Ectodermal cell (in vitro differentiated cells): ENCODE data around the gene TARBP1.

Experiments used
- H3K27ac ChIP-seq: 2 replicates; pipeline ENCODE4 v1.7.0; 2013; ENCODE audit warnings: mild to moderate bottlenecking, low read depth, low read length; ENCODE audit not compliant: insufficient read depth, poor library complexity, severe bottlenecking
- H3K27me3 ChIP-seq: 2 replicates; pipeline ENCODE4 v1.7.0; 2013; ENCODE audit warnings: mild to moderate bottlenecking, low read length; ENCODE audit not compliant: insufficient read depth, control insufficient read depth, poor library complexity, severe bottlenecking
- H3K36me3 ChIP-seq: one replicate; pipeline ENCODE4 v1.7.0; 2013; ENCODE audit warnings: low read length; ENCODE audit not compliant: control insufficient read depth, insufficient read depth
- H3K4me1 ChIP-seq: one replicate; pipeline ENCODE4 v1.7.0; 2013; ENCODE audit warnings: low read length; ENCODE audit not compliant: control insufficient read depth, insufficient read depth
- H3K4me3 ChIP-seq: 2 replicates; pipeline ENCODE4 v1.7.0; 2013; ENCODE audit warnings: low read depth, low read length, control low read depth; ENCODE audit not compliant: insufficient read depth
- H3K9me3 ChIP-seq: 2 replicates; pipeline ENCODE4 v1.7.0; 2013; ENCODE audit warnings: mild to moderate bottlenecking, low read length, moderate library complexity; ENCODE audit not compliant: control insufficient read depth
- WGBS, 2 experiments: methylation state at CpG; one replicate each; pipeline ENCODE4 v1.1.7; 2013; ENCODE audit warnings: missing lambda C conversion rate in 2 of 2; 5-methylcytosine and 5-hydroxymethylcytosine counted together

TARBP1 gene

DNA sequence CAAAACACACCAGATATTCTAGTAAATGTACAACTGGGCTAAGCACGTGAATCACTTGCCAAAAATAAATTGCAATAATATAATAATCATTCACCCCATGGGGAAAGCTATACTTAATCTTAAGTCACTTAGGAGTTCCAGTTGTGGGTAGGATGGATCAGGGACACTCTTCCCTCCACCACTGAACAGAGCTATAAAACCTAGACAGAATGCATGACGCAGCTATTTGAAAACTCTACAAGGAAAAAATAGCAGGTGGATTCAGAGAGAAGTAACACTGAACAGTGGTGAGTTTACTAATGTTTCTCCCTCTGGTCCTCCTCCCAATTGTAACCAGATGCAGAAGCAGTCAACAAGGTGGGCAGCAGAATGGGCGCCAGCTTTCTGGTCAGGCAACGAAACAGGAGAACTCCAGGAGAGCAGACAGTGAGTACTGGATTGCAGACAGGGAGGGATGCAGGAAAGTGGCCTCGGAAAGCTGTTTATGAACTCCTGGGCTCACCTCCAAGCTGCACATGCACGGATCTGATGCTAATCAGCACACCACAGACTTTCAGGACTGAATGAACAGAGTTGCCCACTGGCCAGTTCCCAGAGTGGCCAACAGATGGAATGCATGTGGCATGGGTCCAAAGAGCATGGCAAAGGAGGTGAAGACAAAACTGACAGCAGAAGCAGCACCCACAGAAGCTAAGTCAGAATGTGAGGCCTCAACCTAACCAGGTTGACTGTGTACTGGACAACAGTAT is 41.4 kb downstream of the TARBP1 start:
- Histone ChIP-seq H3K9me3 (peaks cover 3% of the 10 kb centered on the region), H3K4me3 (no peak overlapping the region), H3K27ac (no peak overlapping the region), H3K4me1 (no peaks in the 10 kb centered on the region), H3K27me3 (no peaks in the 10 kb centered on the region), H3K36me3 (peaks cover 17% of the 10 kb centered on the region)
- WGBS, 2 experiments, result 92 to 97% methylated on average over 5 to 6 of the region's 6 CpGs

DNA sequence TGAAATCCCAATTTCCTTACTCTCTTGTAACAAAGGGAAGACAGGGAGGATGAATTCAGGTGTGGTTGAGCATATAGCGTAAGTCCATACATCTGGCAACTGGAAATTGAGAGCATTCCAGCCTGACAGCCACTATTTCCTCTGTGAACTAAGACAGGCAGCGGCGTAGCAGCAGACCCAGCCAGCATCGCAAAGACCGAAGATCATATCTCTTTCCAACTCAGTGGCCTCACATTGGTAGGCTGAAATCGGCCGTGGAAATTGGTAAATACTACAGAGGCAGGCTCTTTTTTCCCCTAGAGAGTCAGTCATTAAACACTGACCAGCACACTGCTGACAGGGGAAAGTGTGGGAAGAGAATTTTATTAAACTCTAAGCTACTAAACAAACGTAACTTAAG is 43.4 kb downstream of the TARBP1 start:
- Histone ChIP-seq H3K4me1 (no peaks in the 10 kb centered on the region), H3K4me3 (no peak overlapping the region), H3K27ac (no peak overlapping the region), H3K36me3 (peaks cover 11% of the 10 kb centered on the region), H3K9me3 (peaks cover 3% of the 10 kb centered on the region), H3K27me3 (no peaks in the 10 kb centered on the region)
- WGBS, 2 experiments, result 92 to 97% methylated on average over 7 of the region's 8 CpGs

DNA sequence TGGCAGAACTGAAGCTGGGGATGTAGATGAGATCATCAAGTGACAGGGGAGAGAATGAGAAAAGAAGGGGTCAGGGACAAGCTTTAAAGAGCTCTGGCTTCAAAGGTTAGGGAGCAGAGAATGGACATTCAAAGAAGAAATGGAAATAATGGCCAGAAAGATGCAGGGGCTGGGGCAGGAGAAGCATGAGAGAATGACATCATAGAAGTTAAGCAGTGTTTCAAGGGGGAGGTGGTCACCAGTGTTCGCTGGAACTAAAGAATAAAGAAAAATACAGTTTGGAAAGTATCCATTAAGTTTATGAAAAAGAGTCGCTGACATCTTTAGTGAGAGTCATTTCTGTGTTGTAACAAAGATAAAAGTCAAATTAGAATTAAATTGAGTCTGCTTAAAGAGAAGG is 44.3 kb downstream of the TARBP1 start:
- Histone ChIP-seq H3K4me1 (no peaks in the 10 kb centered on the region), H3K27me3 (no peaks in the 10 kb centered on the region), H3K4me3 (no peak overlapping the region), H3K27ac (no peak overlapping the region), H3K9me3 (peaks cover under 1% of the 10 kb centered on the region), H3K36me3 (peaks cover 9% of the 10 kb centered on the region)
- 91 to 92% methylated on average over 2 of the region's 2 CpGs for WGBS, 2 experiments

DNA sequence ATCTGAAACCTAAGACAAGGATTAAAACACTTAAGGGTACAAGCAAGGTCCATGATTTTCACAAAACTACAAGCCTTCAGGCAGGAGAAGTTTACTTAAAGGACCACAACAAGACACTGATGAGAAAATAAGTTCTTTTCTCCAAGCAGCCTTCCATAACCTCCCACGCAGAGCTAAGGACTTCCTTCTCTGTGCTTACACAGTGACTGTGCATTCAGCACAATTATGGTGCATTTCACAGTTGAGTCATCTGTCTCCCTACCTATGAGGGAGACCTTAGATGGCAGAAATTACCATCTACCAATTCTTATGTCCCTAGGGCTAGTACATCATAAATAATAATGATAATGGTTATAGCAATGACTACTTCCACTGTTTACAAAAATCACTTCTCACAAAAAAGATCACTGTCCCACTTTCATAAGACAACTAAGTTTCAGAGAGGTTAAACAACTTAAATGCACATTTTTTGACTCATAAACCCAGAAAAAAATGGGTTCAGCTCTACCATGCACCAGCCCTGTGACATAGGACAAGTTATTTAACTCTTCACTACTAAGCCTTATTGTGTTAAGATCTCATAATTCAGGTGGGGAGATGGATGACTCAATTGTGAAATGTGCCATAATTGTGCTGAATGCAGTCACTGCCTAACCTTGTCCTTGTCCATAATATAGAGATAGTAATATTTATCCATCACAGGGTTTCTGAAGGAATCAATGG is 45.3 kb downstream of the TARBP1 start:
- H3K9me3 ChIP-seq, result no peaks in the 10 kb centered on the region
- WGBS, 2 experiments, result 85 to 93% methylated on average over 1 of the region's 1 CpG
- no peak overlapping the region for H3K4me3 ChIP-seq
- no peaks in the 10 kb centered on the region for H3K27me3 ChIP-seq
- H3K4me1 ChIP-seq, result no peaks in the 10 kb centered on the region
- no peak overlapping the region for H3K27ac ChIP-seq
- H3K36me3 ChIP-seq, result peaks cover 11% of the 10 kb centered on the region

DNA sequence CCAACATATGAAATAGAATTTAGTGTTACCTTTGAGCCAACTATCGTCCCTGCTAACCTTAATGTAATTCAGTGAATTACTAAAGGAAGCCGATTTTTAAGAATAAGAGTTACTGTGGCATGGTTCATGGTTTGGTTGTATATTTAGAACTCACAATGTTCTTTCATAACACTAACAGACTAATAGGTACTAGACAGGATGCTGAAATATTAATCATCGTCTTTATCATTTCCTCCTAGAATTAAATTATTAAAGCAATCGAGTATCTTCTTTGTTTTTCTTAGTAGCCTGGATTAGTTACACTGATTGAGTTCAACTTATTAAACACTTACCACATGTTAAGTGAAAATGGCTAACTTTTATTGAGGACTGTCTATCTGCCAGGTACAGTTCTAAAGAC is 47.7 kb downstream of the TARBP1 start:
- no peak overlapping the region for H3K4me3 ChIP-seq
- H3K27me3 ChIP-seq, result no peaks in the 10 kb centered on the region
- H3K36me3 ChIP-seq, result peaks cover 21% of the 10 kb centered on the region
- no peak overlapping the region for H3K27ac ChIP-seq
- 89 to 100% methylated on average over 1 to 3 of the region's 4 CpGs for WGBS, 2 experiments
- no peaks in the 10 kb centered on the region for H3K9me3 ChIP-seq
- no peaks in the 10 kb centered on the region for H3K4me1 ChIP-seq

DNA sequence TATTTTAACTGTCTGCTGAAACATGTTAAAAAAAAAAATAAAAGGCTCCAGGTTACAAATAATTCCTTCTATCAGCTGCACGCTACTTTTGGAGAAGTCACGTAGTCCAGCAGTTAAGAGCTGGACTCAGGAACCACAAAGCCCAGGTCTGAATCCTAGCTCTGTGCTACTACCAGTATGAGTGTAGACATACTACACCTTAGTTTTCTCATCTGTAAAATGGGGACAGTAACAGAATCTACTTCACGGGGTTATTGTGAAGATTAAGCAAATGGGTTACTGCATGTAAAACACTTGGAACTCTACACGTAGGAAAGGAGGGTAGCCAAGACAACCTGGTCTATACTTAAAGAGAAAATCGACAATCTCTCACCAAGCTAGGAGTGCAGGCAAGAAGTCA is 48.3 kb downstream of the TARBP1 start:
- Histone ChIP-seq H3K36me3 (peaks cover 21% of the 10 kb centered on the region), H3K27me3 (no peaks in the 10 kb centered on the region), H3K9me3 (no peaks in the 10 kb centered on the region), H3K27ac (no peak overlapping the region), H3K4me3 (no peak overlapping the region), H3K4me1 (no peaks in the 10 kb centered on the region)
- 94% methylated on average over 5 of the region's 5 CpGs for WGBS, 2 experiments

DNA sequence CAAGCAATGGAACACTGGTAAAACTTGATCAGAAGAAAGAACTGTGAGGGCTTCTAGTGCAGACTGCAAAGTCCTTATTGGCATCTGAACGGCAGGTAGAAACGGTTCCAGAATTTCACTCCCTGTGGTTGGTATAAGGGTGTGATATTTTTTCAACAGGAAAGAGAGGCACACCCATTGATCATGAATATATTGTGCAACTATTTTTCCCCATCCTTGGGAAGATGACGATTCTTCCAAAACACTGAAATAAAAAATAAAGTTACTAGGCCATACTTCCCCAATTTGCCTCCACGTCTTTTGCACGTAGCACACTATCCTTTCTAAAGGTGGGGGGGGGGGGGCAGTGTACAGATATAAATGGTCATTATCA is 49.6 kb downstream of the TARBP1 start:
- Histone ChIP-seq H3K4me1 (no peaks in the 10 kb centered on the region), H3K9me3 (no peaks in the 10 kb centered on the region), H3K27me3 (no peaks in the 10 kb centered on the region), H3K27ac (no peak overlapping the region), H3K4me3 (no peak overlapping the region), H3K36me3 (peaks cover 21% of the 10 kb centered on the region)
- 98% methylated on average over 3 to 5 of the region's 5 CpGs for WGBS, 2 experiments

DNA sequence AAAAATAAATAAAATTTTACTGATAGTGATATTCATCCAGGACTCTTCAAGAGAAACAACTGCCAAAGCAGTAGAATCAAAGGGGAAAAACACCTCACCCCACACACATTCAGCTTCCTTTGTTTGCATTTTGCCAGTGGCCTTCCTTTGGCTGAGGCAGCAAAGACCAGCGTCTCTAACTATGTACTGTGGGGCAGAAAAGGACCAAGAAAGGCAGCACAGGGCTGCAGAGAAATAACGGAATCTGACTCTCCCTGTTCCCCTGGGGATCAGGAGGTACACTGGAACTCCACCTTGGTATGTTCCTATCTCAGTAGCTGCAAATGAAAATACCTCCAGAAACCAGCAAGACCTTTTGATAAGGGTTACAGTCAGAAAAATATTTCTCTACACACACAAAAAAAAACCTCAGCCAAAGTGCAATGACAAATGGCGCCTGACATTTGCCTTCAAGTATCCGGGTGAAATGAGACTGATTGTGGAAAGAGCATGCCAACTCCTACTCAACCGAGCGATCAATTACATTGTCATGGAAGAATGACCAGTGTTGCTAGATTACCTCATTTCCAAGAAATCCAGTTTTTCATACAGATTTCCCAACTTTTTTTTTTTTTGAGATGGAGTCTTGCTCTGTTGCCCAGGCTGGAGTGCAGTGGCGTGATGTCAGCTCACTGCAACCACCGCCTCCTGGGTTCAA is 50.9 kb downstream of the TARBP1 start:
- Histone ChIP-seq H3K27ac (no peak overlapping the region), H3K36me3 (peaks cover 21% of the 10 kb centered on the region), H3K4me3 (no peak overlapping the region), H3K27me3 (no peaks in the 10 kb centered on the region), H3K4me1 (no peaks in the 10 kb centered on the region), H3K9me3 (no peaks in the 10 kb centered on the region)
- 89 to 90% methylated on average over 8 of the region's 8 CpGs for WGBS, 2 experiments

DNA sequence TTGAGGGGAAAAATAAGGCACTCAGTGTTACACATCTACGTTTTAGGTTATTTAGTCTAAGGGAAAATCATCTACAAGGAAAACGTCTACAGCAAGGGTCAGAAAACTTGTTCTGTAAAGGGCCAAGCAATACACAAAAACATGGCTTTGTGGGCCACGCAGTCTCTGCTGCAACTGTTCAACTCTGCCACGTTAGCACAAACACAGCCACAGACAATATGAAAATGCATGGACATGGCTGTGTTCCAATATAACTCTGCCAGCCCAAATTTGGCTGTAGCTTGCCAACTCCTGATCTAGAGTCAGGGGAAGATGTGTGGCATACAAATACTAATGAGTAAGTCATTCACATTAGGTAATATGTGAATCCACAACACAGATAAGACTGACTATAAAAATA is 65.0 kb downstream of the TARBP1 start:
- H3K27me3 ChIP-seq, result no peaks in the 10 kb centered on the region
- H3K4me3 ChIP-seq, result no peak overlapping the region
- H3K9me3 ChIP-seq, result no peaks in the 10 kb centered on the region
- WGBS, 2 experiments, result 93 to 97% methylated on average over 4 of the region's 4 CpGs
- peaks cover 7% of the 10 kb centered on the region for H3K36me3 ChIP-seq
- H3K4me1 ChIP-seq, result no peaks in the 10 kb centered on the region
- H3K27ac ChIP-seq, result no peak overlapping the region

DNA sequence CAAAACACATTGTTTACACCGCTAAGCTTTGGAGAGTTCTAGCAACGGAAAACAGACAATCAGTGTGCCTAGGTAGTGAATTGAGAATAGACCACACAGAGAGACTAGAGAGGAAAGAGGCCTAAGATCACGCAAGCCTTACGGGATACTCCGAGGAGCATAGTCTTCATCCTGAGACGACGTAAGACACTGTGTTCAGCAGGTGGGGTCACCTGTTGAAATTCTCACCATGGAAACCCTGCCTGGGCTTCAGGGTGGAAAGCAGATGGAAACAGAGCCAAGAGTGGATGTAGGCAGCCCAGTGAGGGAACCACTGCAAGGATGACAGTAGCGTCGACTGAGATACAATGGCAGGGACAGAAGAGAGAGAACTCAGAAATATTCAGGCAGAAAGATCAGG is 65.5 kb downstream of the TARBP1 start:
- Histone ChIP-seq H3K4me3 (no peak overlapping the region), H3K4me1 (no peaks in the 10 kb centered on the region), H3K9me3 (no peaks in the 10 kb centered on the region), H3K36me3 (peaks cover 7% of the 10 kb centered on the region), H3K27me3 (no peaks in the 10 kb centered on the region), H3K27ac (no peak overlapping the region)
- 95 to 97% methylated on average over 9 of the region's 9 CpGs for WGBS, 2 experiments
